ENCODE data around the gene PCDHB11. TPM values are rescaled to one million over a fixed set of nuclear protein-coding genes. Genes with fewer than 3 reads are reported as not detected.

Gene PCDHB11
- total RNA-seq, result 0.05 and 0.30 TPM in 2 replicates

GRCh38 chr5:141199359-141200235 is at the start of gene PCDHB11:
Gene PCDHB11, plus strand, starts transcription at chr5:141199627. Its CDS starts 148 bp downstream, at chr5:141199775.

GRCh38 chr5:141149812-141150211 is 49.6 kb upstream of the PCDHB11 start, which contains the start of gene PCDHB6:
Gene PCDHB6, plus strand, starts transcription at chr5:141150057. Its CDS starts 201 bp downstream, at chr5:141150258.

GRCh38 chr5:141172381-141173204 is 26.8 kb upstream of the PCDHB11 start, which contains the start of gene PCDHB7:
Gene PCDHB7, plus strand, starts transcription at chr5:141172644. Its CDS starts 192 bp downstream, at chr5:141172836.

GRCh38 chr5:141177577-141178191 is 21.7 kb upstream of the PCDHB11 start, which contains the start of gene PCDHB8:
Gene PCDHB8, plus strand, starts transcription at chr5:141177790. Its CDS starts 245 bp downstream, at chr5:141178035.

GRCh38 chr5:141182248-141182647 is 17.2 kb upstream of the PCDHB11 start, which contains the start of gene PCDHB16:
Gene PCDHB16, plus strand, starts transcription at chr5:141182387. Its CDS starts 173 bp downstream, at chr5:141182560.

GRCh38 chr5:141186897-141187512 is 12.4 kb upstream of the PCDHB11 start, which contains the start of gene PCDHB9:
Gene PCDHB9, plus strand, starts transcription at chr5:141187161. Its CDS starts 158 bp downstream, at chr5:141187319.

GRCh38 chr5:141192110-141192725 is 7.2 kb upstream of the PCDHB11 start, which contains the start of gene PCDHB10:
Gene PCDHB10, plus strand, starts transcription at chr5:141192353. Its CDS starts 200 bp downstream, at chr5:141192553.

GRCh38 chr5:141208478-141208877 is 9.1 kb downstream of the PCDHB11 start, which contains the start of gene PCDHB12:
Gene PCDHB12, plus strand, starts transcription at chr5:141208719. Its CDS starts 189 bp downstream, at chr5:141208908.

GRCh38 chr5:141213656-141214339 is 14.4 kb downstream of the PCDHB11 start, which contains the start of gene PCDHB13:
Gene PCDHB13, plus strand, starts transcription at chr5:141213919. Its CDS starts 205 bp downstream, at chr5:141214124.

GRCh38 chr5:141223112-141223783 is 23.8 kb downstream of the PCDHB11 start, which contains the start of gene PCDHB14:
Gene PCDHB14, plus strand, starts transcription at chr5:141223343. Its CDS starts 163 bp downstream, at chr5:141223506.

GRCh38 chr5:141245250-141245717 is 45.9 kb downstream of the PCDHB11 start, which contains the start of gene PCDHB15:
Gene PCDHB15, plus strand, starts transcription at chr5:141245395. Its CDS starts 184 bp downstream, at chr5:141245579.

Other genes with a start within 250 kb of the PCDHB11 start
- 0.30 and 0.32 TPM in 2 replicates for gene PCDHAC2, start 233.2 kb upstream of the PCDHB11 start, total RNA-seq
- gene PCDHB1, start 148.3 kb upstream of the PCDHB11 start, total RNA-seq, result not detected in 2 replicates
- 0.59 and 0.74 TPM in 2 replicates for gene PCDHB2, start 105.0 kb upstream of the PCDHB11 start, total RNA-seq
- gene PCDHB3, start 99.2 kb upstream of the PCDHB11 start, total RNA-seq, result 0.09 and 0.30 TPM in 2 replicates
- under 0.01 and 0.09 TPM in 2 replicates for gene PCDHB4, start 77.8 kb upstream of the PCDHB11 start, total RNA-seq
- 0.60 and 1.8 TPM in 2 replicates for gene PCDHB5, start 64.4 kb upstream of the PCDHB11 start, total RNA-seq
- gene PCDHB6, start 49.6 kb upstream of the PCDHB11 start, total RNA-seq, result 0.14 and 0.30 TPM in 2 replicates
- 0.18 and 0.89 TPM in 2 replicates for gene PCDHB7, start 27.0 kb upstream of the PCDHB11 start, total RNA-seq
- gene PCDHB8, start 21.8 kb upstream of the PCDHB11 start, total RNA-seq, result 0.05 and 0.89 TPM in 2 replicates
- 0.09 and 0.30 TPM in 2 replicates for gene PCDHB16, start 17.2 kb upstream of the PCDHB11 start, total RNA-seq
- 0.18 and 0.30 TPM in 2 replicates for gene PCDHB9, start 12.5 kb upstream of the PCDHB11 start, total RNA-seq
- 0.42 and 0.59 TPM in 2 replicates for gene PCDHB10, start 7.3 kb upstream of the PCDHB11 start, total RNA-seq
- 0.05 and 0.30 TPM in 2 replicates for gene PCDHB12, start 9.1 kb downstream of the PCDHB11 start, total RNA-seq
- gene PCDHB13, start 14.3 kb downstream of the PCDHB11 start, total RNA-seq, result 0.28 and 0.89 TPM in 2 replicates
- 0.42 and 1.5 TPM in 2 replicates for gene PCDHB14, start 23.7 kb downstream of the PCDHB11 start, total RNA-seq
- 0.28 and 0.59 TPM in 2 replicates for gene PCDHB15, start 45.8 kb downstream of the PCDHB11 start, total RNA-seq
- gene SLC25A2, start 104.4 kb downstream of the PCDHB11 start, total RNA-seq, result 0.28 and 0.30 TPM in 2 replicates
- 79.9 and 81.4 TPM in 2 replicates for gene TAF7, start 121.2 kb downstream of the PCDHB11 start, total RNA-seq
- gene PCDHGA1, start 130.9 kb downstream of the PCDHB11 start, total RNA-seq, result 0.69 and 0.89 TPM in 2 replicates
- gene PCDHGA2, start 139.1 kb downstream of the PCDHB11 start, total RNA-seq, result 3.5 and 3.9 TPM in 2 replicates
- 1.6 and 2.1 TPM in 2 replicates for gene PCDHGA3, start 144.2 kb downstream of the PCDHB11 start, total RNA-seq
- 3.3 TPM in 2 replicates for gene PCDHGB1, start 150.5 kb downstream of the PCDHB11 start, total RNA-seq
- 5.8 and 6.5 TPM in 2 replicates for gene PCDHGA4, start 155.4 kb downstream of the PCDHB11 start, total RNA-seq
- gene PCDHGB2, start 160.4 kb downstream of the PCDHB11 start, total RNA-seq, result 2.1 and 2.4 TPM in 2 replicates
- gene PCDHGA5, start 164.5 kb downstream of the PCDHB11 start, total RNA-seq, result 0.89 and 0.92 TPM in 2 replicates
- gene PCDHGB3, start 170.6 kb downstream of the PCDHB11 start, total RNA-seq, result 6.5 and 6.8 TPM in 2 replicates
- gene PCDHGA6, start 174.3 kb downstream of the PCDHB11 start, total RNA-seq, result 3.2 and 4.2 TPM in 2 replicates
- gene PCDHGA7, start 183.1 kb downstream of the PCDHB11 start, total RNA-seq, result 4.2 and 6.8 TPM in 2 replicates
- 25.5 and 27.3 TPM in 2 replicates for gene PCDHGB4, start 188.1 kb downstream of the PCDHB11 start, total RNA-seq
- 2.8 and 3.0 TPM in 2 replicates for gene PCDHGA8, start 193.0 kb downstream of the PCDHB11 start, total RNA-seq
- 30.9 and 34.3 TPM in 2 replicates for gene PCDHGB5, start 198.3 kb downstream of the PCDHB11 start, total RNA-seq
- 3.6 and 4.5 TPM in 2 replicates for gene PCDHGA9, start 203.2 kb downstream of the PCDHB11 start, total RNA-seq
- 2.4 and 2.8 TPM in 2 replicates for gene PCDHGB6, start 208.4 kb downstream of the PCDHB11 start, total RNA-seq
- gene PCDHGA10, start 213.4 kb downstream of the PCDHB11 start, total RNA-seq, result 6.8 and 8.6 TPM in 2 replicates
- gene PCDHGB7, start 218.1 kb downstream of the PCDHB11 start, total RNA-seq, result 8.3 and 10.1 TPM in 2 replicates
- 12.5 and 19.4 TPM in 2 replicates for gene PCDHGA11, start 221.4 kb downstream of the PCDHB11 start, total RNA-seq
- gene PCDHGA12, start 230.9 kb downstream of the PCDHB11 start, total RNA-seq, result 16.3 and 33.7 TPM in 2 replicates